OCI-LY3 (cell line): ENCODE data around the gene RPLP2.

ENCODE experiments used
- H2AFZ ChIP-seq: fragments of 200-600, 300-600 bp; shearing (Covaris generic); 2 replicates; pipeline ENCODE4 v1.6.0; 2014; ENCODE audit warnings: antibody characterized with exemption, low read depth, low read length
- H3K27ac ChIP-seq: fragments of 200-600, 300-600 bp; sonication (generic); 2 replicates; pipeline ENCODE4 v1.5.1; 2014; ENCODE audit warnings: mild to moderate bottlenecking, low read length, moderate library complexity, mixed read lengths
- H3K27me3 ChIP-seq: fragments of 200-600, 300-600 bp; sonication (generic); 2 replicates; pipeline ENCODE4 v1.6.1; 2014; ENCODE audit warnings: low read depth, low read length, mixed read lengths
- H3K36me3 ChIP-seq: fragments of 200-600, 300-600 bp; sonication (generic); replicated peaks from 2 replicates; pipeline ENCODE3; 2014; ENCODE audit warnings: low read depth, low read length, mixed read lengths
- H3K4me1 ChIP-seq: fragments of 300-600, 200-600 bp; sonication (generic); 2 replicates; pipeline ENCODE4 v1.6.1; 2014; ENCODE audit warnings: low read length, mixed read lengths
- H3K4me2 ChIP-seq: fragments of 200-600, 300-600 bp; sonication (generic); 2 replicates; pipeline ENCODE4 v1.6.1; 2014; ENCODE audit warnings: low read length, mixed read lengths
- H3K4me3 ChIP-seq: fragments of 300-600, 200-600 bp; sonication (generic); 2 replicates; pipeline ENCODE4 v1.5.1; 2014; ENCODE audit warnings: antibody characterized with exemption, mild to moderate bottlenecking, low read length, moderate library complexity
- H3K79me2 ChIP-seq: fragments of 300-600, 200-600 bp; shearing (Covaris generic); 2 replicates; pipeline ENCODE4 v1.6.1; 2014; ENCODE audit warnings: mild to moderate bottlenecking, low read length, mixed read lengths
- H3K9ac ChIP-seq: fragments of 300-600, 200-600 bp; shearing (Covaris generic); 2 replicates; pipeline ENCODE4 v1.6.0; 2014; ENCODE audit warnings: mild to moderate bottlenecking, low read length, moderate library complexity
- H3K9me3 ChIP-seq: fragments of 200-600, 300-600 bp; shearing (Covaris generic); 2 replicates; pipeline ENCODE4 v1.6.1; 2014; ENCODE audit warnings: low read length, mixed read lengths; ENCODE audit not compliant: insufficient read depth
- H4K20me1 ChIP-seq: fragments of 200-600, 300-600 bp; sonication (generic); 2 replicates; pipeline ENCODE4 v1.6.1; 2016; ENCODE audit warnings: low read length, mixed read lengths; ENCODE audit not compliant: insufficient read depth
- CTCF ChIP-seq: fragments of 200-600, 300-600 bp; sonication (generic); IDR thresholded peaks from 2 replicates; pipeline ENCODE4 v1.5.1; 2014; ENCODE audit warnings: antibody characterized with exemption, low read length, low read depth
- EZH2phosphoT487 ChIP-seq: fragments of 200-600 bp; shearing (Covaris generic); IDR thresholded peaks from 2 replicates; pipeline ENCODE4 v1.6.1; 2018; ENCODE audit warnings: antibody characterized with exemption, mixed run types, low read depth

RPLP2 gene

GRCh38 chr11:852762-853161 is 43.0 kb downstream of the RPLP2 start:
- H3K4me1 ChIP-seq: peaks cover 10% of the 10 kb centered on the region
- no peaks in the 10 kb centered on the region for H4K20me1 ChIP-seq
- H2AFZ ChIP-seq: no peak overlapping the region
- no peaks in the 10 kb centered on the region for H3K79me2 ChIP-seq
- H3K9me3 ChIP-seq: no peaks in the 10 kb centered on the region
- TF ChIP-seq EZH2phosphoT487 (no peak), CTCF (no peak)
- H3K27ac ChIP-seq: no peak overlapping the region
- H3K27me3 ChIP-seq: no peaks in the 10 kb centered on the region
- H3K36me3 ChIP-seq: no peaks in the 10 kb centered on the region
- no peak overlapping the region for H3K9ac ChIP-seq
- no peak overlapping the region for H3K4me2 ChIP-seq
- H3K4me3 ChIP-seq: no peak overlapping the region

GRCh38 chr11:853682-854448 is 44.1 kb downstream of the RPLP2 start:
- Histone ChIP-seq H3K4me2 (no peak overlapping the region), H3K27ac (no peak overlapping the region), H3K9ac (no peak overlapping the region), H4K20me1 (no peaks in the 10 kb centered on the region), H3K79me2 (no peaks in the 10 kb centered on the region), H3K27me3 (no peaks in the 10 kb centered on the region), H3K36me3 (no peaks in the 10 kb centered on the region), H3K4me1 (peaks cover 5% of the 10 kb centered on the region), H3K9me3 (no peaks in the 10 kb centered on the region), H3K4me3 (no peak overlapping the region), H2AFZ (no peak overlapping the region)
- no peak for TF ChIP-seq CTCF
- no peak for TF ChIP-seq EZH2phosphoT487

GRCh38 chr11:854601-855329 is 45.0 kb downstream of the RPLP2 start:
- no peak overlapping the region for H2AFZ ChIP-seq
- H3K4me1 ChIP-seq: no peaks in the 10 kb centered on the region
- H3K4me3 ChIP-seq: no peak overlapping the region
- no peaks in the 10 kb centered on the region for H4K20me1 ChIP-seq
- no peak for TF ChIP-seq EZH2phosphoT487
- no peak for TF ChIP-seq CTCF
- H3K9ac ChIP-seq: no peak overlapping the region
- H3K27ac ChIP-seq: no peak overlapping the region
- H3K4me2 ChIP-seq: no peak overlapping the region
- H3K36me3 ChIP-seq: no peaks in the 10 kb centered on the region
- no peaks in the 10 kb centered on the region for H3K27me3 ChIP-seq
- no peaks in the 10 kb centered on the region for H3K79me2 ChIP-seq
- no peaks in the 10 kb centered on the region for H3K9me3 ChIP-seq

- no peak overlapping the region for H3K4me2 ChIP-seq
- H3K4me3 ChIP-seq: no peak overlapping the region
- H2AFZ ChIP-seq: no peak overlapping the region
- no peaks in the 10 kb centered on the region for H3K4me1 ChIP-seq
- H3K27ac ChIP-seq: no peak overlapping the region
- H4K20me1 ChIP-seq: no peaks in the 10 kb centered on the region
- TF ChIP-seq CTCF (no peak), EZH2phosphoT487 (no peak)
- H3K36me3 ChIP-seq: no peaks in the 10 kb centered on the region
- no peaks in the 10 kb centered on the region for H3K79me2 ChIP-seq
- no peak overlapping the region for H3K9ac ChIP-seq
- no peaks in the 10 kb centered on the region for H3K9me3 ChIP-seq
- H3K27me3 ChIP-seq: no peaks in the 10 kb centered on the region
Observed at GRCh38 chr11:855330-855674, 45.5 kb downstream of the RPLP2 start.
